ENCODE data around the gene SLC12A6.
A peak's percentile ranks its signal among the peaks of the same experiment; 100 is the strongest.
"Not testable (repeated sequence)": the region's sequence is repeated elsewhere in the genome, so short reads cannot be mapped to it uniquely, and the experiment has no call there.

Gene SLC12A6

GRCh38 chr15:34337557-34338306, at the start of gene SLC12A6:
SLC12A6 (minus strand) TSS chr15:34337781; CDS start chr15:34336680, 1,101 bp downstream.
- H3K27ac ChIP-seq, result peak within 1 kb of the TSS; percentile 56
- TF ChIP-seq, protein P1, sequence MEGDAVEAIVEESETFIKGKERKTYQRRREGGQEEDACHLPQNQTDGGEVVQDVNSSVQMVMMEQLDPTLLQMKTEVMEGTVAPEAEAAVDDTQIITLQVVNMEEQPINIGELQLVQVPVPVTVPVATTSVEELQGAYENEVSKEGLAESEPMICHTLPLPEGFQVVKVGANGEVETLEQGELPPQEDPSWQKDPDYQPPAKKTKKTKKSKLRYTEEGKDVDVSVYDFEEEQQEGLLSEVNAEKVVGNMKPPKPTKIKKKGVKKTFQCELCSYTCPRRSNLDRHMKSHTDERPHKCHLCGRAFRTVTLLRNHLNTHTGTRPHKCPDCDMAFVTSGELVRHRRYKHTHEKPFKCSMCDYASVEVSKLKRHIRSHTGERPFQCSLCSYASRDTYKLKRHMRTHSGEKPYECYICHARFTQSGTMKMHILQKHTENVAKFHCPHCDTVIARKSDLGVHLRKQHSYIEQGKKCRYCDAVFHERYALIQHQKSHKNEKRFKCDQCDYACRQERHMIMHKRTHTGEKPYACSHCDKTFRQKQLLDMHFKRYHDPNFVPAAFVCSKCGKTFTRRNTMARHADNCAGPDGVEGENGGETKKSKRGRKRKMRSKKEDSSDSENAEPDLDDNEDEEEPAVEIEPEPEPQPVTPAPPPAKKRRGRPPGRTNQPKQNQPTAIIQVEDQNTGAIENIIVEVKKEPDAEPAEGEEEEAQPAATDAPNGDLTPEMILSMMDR (IDR thresholded peaks at IDR 0.05), result no peak
- no peak for TF ChIP-seq ZFX (IDR thresholded peaks at IDR 0.05; ENCODE audit: borderline replicate concordance)

- not testable (repeated sequence) for H3K27ac ChIP-seq
Observed at GRCh38 chr15:34381829-34382521, 44.4 kb upstream of the SLC12A6 start.

- not testable (repeated sequence) for H3K27ac ChIP-seq
Observed at GRCh38 chr15:34380491-34380890, 42.9 kb upstream of the SLC12A6 start.

DNA sequence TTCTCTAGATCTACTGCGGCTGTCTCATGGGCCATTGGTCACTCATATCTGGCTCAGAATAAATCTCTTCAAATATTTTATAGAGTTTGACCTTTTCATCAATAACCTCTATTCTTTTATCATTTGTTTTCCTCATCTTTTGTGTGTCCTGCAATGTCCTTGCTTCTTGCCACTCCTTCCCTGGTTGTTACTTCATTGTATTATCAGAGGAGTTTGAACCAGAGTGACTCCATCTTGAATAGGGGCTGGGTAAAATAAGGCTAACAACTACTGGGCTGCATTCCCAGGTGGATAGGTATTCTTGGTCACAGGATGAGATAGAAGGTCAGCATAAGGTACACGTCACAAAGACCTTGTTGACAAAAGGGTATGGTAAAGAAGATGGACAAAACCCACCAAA, 39.3 kb upstream of the SLC12A6 start:
- TF ChIP-seq ZFX (IDR thresholded peaks at IDR 0.05; ENCODE audit: borderline replicate concordance), result no peak
- TF ChIP-seq, protein P1 (IDR thresholded peaks at IDR 0.05), result no peak
- no peak overlapping the region for H3K27ac ChIP-seq

GRCh38 chr15:34375541-34375940, 38.0 kb upstream of the SLC12A6 start:
- not testable (repeated sequence) for H3K27ac ChIP-seq

GRCh38 chr15:34374816-34375215, 37.2 kb upstream of the SLC12A6 start:
- H3K27ac ChIP-seq, result no peak overlapping the region
- TF ChIP-seq ZFX (IDR thresholded peaks at IDR 0.05; ENCODE audit: borderline replicate concordance), result no peak
- TF ChIP-seq, protein P1 (IDR thresholded peaks at IDR 0.05), result no peak

GRCh38 chr15:34373951-34374350, 36.4 kb upstream of the SLC12A6 start:
- H3K27ac ChIP-seq, result no peak overlapping the region
- no peak for TF ChIP-seq ZFX (IDR thresholded peaks at IDR 0.05; ENCODE audit: borderline replicate concordance)
- TF ChIP-seq, protein P1 (IDR thresholded peaks at IDR 0.05), result no peak

DNA sequence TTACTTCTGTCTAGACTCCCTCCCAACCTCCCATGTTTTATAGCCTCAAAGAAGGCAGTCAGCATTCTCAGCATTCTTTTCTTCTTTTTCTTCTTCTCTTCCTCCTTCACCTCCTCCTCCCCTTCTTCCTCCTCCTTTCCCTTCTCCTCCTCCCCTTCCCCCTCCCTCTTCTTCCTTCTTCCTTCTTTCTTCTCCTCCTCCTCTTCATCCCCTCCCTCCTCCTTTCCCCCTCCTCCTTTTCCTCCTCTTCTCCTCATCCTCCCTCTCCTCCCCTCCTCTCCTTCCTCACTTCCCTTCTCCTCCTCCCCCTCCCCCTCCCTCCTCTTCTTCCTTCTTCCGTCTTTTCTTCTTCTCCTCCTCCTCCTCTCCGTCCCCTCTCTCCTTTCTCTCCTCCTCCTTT, 33.1 kb upstream of the SLC12A6 start:
- TF ChIP-seq, protein P1 (IDR thresholded peaks at IDR 0.05), result no peak
- TF ChIP-seq ZFX (IDR thresholded peaks at IDR 0.05; ENCODE audit: borderline replicate concordance), result no peak
- H3K27ac ChIP-seq, result no peak overlapping the region

DNA sequence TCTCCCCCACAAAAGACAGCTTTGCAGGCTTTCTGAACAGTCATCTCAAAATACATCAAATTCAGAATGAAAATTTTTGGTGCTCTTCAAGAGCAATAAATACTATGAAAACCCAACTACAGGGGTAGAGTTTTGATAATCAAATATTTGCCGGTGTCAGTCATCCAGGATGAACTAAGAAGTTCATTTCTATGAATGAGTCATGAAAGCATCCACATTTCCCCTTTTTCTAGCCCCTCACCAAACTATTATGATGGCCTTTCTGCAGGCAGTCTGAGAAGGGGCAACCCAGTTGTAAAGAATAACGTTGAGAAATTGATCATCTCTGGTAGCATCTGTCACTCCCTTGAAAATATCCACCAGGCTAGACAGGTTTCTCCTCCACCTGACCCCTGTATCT, 32.5 kb upstream of the SLC12A6 start:
- H3K27ac ChIP-seq, result no peak overlapping the region
- TF ChIP-seq, protein P1 (IDR thresholded peaks at IDR 0.05), result no peak
- TF ChIP-seq ZFX (IDR thresholded peaks at IDR 0.05; ENCODE audit: borderline replicate concordance), result no peak
